Cortex of kidney (tissue), 1 donor: ENCODE data around the gene ADGRG2.

ENCODE experiments used
- DNase-seq: peaks from one replicate; lab custom pipeline; 2025; lab: John Stamatoyannopoulos, UW

ADGRG2 gene

GRCh38 chrX:18949944-18950301 is 172.3 kb downstream of the ADGRG2 start:
- DNase-seq, result no peak

- no peak for DNase-seq
These were observed 172.9 kb downstream of the ADGRG2 start for GRCh38 chrX:18949291-18949943.

GRCh38 chrX:18946611-18947010 is 175.7 kb downstream of the ADGRG2 start:
- DNase-seq, result no peak

- no peak for DNase-seq
These were observed 176.1 kb downstream of the ADGRG2 start for GRCh38 chrX:18946157-18946556.

- DNase-seq, result no peak
These were observed 176.8 kb downstream of the ADGRG2 start for GRCh38 chrX:18945483-18945882.

- DNase-seq, result no peak
These were observed 177.8 kb downstream of the ADGRG2 start for GRCh38 chrX:18944482-18944881.

GRCh38 chrX:18941896-18942295 is 180.4 kb downstream of the ADGRG2 start:
- no peak for DNase-seq
